ENCODE measurements around the gene CEP57L1. TPM values are rescaled to one million over a fixed set of nuclear protein-coding genes. Genes with fewer than 3 reads are reported as not detected.

The CEP57L1 gene
- total and polyA plus RNA-seq, 10 of the 15 experiments (the other 5 are each of a cell fraction or from before 2014, with no cell fraction given): 12.7 to 30.5 (median 21.9) TPM

GRCh38 chr6:109164331-109164730, 69.0 kb downstream of the CEP57L1 start (continued):
- TF ChIP-seq, protein P1, sequence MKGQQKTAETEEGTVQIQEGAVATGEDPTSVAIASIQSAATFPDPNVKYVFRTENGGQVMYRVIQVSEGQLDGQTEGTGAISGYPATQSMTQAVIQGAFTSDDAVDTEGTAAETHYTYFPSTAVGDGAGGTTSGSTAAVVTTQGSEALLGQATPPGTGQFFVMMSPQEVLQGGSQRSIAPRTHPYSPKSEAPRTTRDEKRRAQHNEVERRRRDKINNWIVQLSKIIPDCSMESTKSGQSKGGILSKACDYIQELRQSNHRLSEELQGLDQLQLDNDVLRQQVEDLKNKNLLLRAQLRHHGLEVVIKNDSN (IDR thresholded peaks at IDR 0.05; ENCODE audit: borderline replicate concordance, extremely low read length, insufficient read depth, low read depth, low read length): no peak
- TF ChIP-seq HDAC6 (IDR thresholded peaks at IDR 0.05; ENCODE audit: unreplicated experiment): no peak
- TF ChIP-seq NBN (IDR thresholded peaks at IDR 0.05): no peak

- no peak overlapping the region for H3K4me2 ChIP-seq (ENCODE audit: control insufficient read depth, insufficient read depth)
- RAD21 ChIA-PET (ENCODE audit: unreplicated experiment): interaction anchor here (1.4 kb wide), 1 partner anchor 218 kb away, joined by 5 read pairs; no protein-coding TSS in a partner anchor
- ATAC-seq: no peak
- no peak overlapping the region for H3K9ac ChIP-seq (ENCODE audit: control insufficient read depth, insufficient read depth, low read length)
- H4K20me1 ChIP-seq (ENCODE audit: control insufficient read depth, insufficient read depth): no peaks in the 10 kb centered on the region
- H3K27me3 ChIP-seq (replicated peaks in 1 of 2; ENCODE audit: control insufficient read depth in 2 of 2, insufficient read depth in 2 of 2, low read length in 1 of 2): no peaks in the 10 kb centered on the region
- no TSS peak for BruUV-seq (replicated peaks)
- H3K27ac ChIP-seq (ENCODE audit: control insufficient read depth, insufficient read depth): no peak overlapping the region
- no peak for DNase-seq (ENCODE audit: low read depth, low spot score)
- H3K4me1 ChIP-seq (ENCODE audit: control insufficient read depth, insufficient read depth, low read length): no peaks in the 10 kb centered on the region
- POLR2A ChIA-PET: interaction anchor here (0.6 kb wide), 1 partner anchor 237 kb away, joined by 3 read pairs; no protein-coding TSS in a partner anchor
- 95% methylated on average over 1 of the region's 1 CpG for WGBS (ENCODE audit: insufficient coverage, insufficient replicate concordance, low lambda C conversion rate, missing lambda C conversion rate)
- no peaks in the 10 kb centered on the region for H3K79me2 ChIP-seq (ENCODE audit: control insufficient read depth, insufficient read depth, low read length)
- CTCF ChIA-PET: interaction anchor here (0.6 to 1.4 kb wide), 5 partner anchors 10 to 887 kb away, joined by 3 to 4 read pairs (median 4); no protein-coding TSS in a partner anchor
- FAIRE-seq: no peak
- intact Hi-C loops (cut with micrococcal nuclease; ENCODE audit: unreplicated experiment): no loop called here
- in situ Hi-C loops (cut with MboI): no loop called here
- H3K36me3 ChIP-seq (ENCODE audit: control insufficient read depth in 2 of 2, insufficient read depth in 2 of 2, low read length in 1 of 2): no peaks in the 10 kb centered on the region
- H2AFZ ChIP-seq (ENCODE audit: control insufficient read depth, low read depth, low read length): no peak overlapping the region
- no peak overlapping the region for H3K4me3 ChIP-seq
- H3K9me3 ChIP-seq (replicated peaks; ENCODE audit: control insufficient read depth, insufficient read depth, low read length): no peaks in the 10 kb centered on the region
- SMC1A ChIA-PET (ENCODE audit: uncharacterized antibody, unreplicated experiment): interaction anchor here (0.7 to 1.0 kb wide), 2 partner anchors 143 to 283 kb away, joined by 3 read pairs; no protein-coding TSS in a partner anchor
- TF ChIP-seq ZNF687 (IDR thresholded peaks at IDR 0.05): no peak
- no peak for TF ChIP-seq BCL3 (IDR thresholded peaks at IDR 0.05; ENCODE audit: borderline replicate concordance, insufficient read depth, low read depth, low read length, poor library complexity, severe bottlenecking)
- TF ChIP-seq KDM1A (IDR thresholded peaks at IDR 0.05; ENCODE audit: borderline replicate concordance): no peak
- TF ChIP-seq PAX8 (IDR thresholded peaks at IDR 0.05): no peak
- TF ChIP-seq ZNF622 (IDR thresholded peaks at IDR 0.05): no peak
- TF ChIP-seq, protein P2, sequence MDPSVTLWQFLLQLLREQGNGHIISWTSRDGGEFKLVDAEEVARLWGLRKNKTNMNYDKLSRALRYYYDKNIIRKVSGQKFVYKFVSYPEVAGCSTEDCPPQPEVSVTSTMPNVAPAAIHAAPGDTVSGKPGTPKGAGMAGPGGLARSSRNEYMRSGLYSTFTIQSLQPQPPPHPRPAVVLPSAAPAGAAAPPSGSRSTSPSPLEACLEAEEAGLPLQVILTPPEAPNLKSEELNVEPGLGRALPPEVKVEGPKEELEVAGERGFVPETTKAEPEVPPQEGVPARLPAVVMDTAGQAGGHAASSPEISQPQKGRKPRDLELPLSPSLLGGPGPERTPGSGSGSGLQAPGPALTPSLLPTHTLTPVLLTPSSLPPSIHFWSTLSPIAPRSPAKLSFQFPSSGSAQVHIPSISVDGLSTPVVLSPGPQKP (IDR thresholded peaks at IDR 0.05; ENCODE audit: low read depth, low read length): no peak
- TF ChIP-seq WRNIP1 (IDR thresholded peaks at IDR 0.05; ENCODE audit: borderline replicate concordance, low read depth, low read length): no peak
- TF ChIP-seq FOXK2 (IDR thresholded peaks at IDR 0.05): no peak
- TF ChIP-seq ASH2L (IDR thresholded peaks at IDR 0.05; ENCODE audit: borderline replicate concordance, low read depth): no peak
- TF ChIP-seq NRF1 (conservative IDR thresholded peaks at IDR 0.05; ENCODE audit: low read depth, low read length): no peak
- TF ChIP-seq FOS (IDR thresholded peaks at IDR 0.05; ENCODE audit: borderline replicate concordance, extremely low read depth, insufficient read length): no peak
- TF ChIP-seq MYB (IDR thresholded peaks at IDR 0.05; ENCODE audit: borderline replicate concordance, low read depth, low read length): no peak
Observed at GRCh38 chr6:109165392-109165974, 70.2 kb downstream of the CEP57L1 start.
